ENCODE data around the gene HEATR9.

GRCh38 chr17:35877345-35878029, 8.8 kb upstream of the HEATR9 start:
- no peak for TF ChIP-seq MAX (IDR thresholded peaks at IDR 0.05)
- TF ChIP-seq MAFK (IDR thresholded peaks at IDR 0.05; ENCODE audit: partially characterized antibody) = no peak
- no peak for TF ChIP-seq MAZ (IDR thresholded peaks at IDR 0.05; ENCODE audit: borderline replicate concordance, low read depth, low read length)
- TF ChIP-seq RFX5 (IDR thresholded peaks at IDR 0.05) = no peak
- TF ChIP-seq POLR2A (IDR thresholded peaks at IDR 0.05; ENCODE audit: low read length) = no peak
